Astrocyte of the hippocampus (primary cell): Measurements from ENCODE around the gene UBE3B.

Source experiments
- DNase-seq: peaks from one replicate; pipeline ENCODE4 v3.0.0; 2011; ENCODE audit warnings: low read depth, low spot score

The UBE3B gene

GRCh38 chr12:109494348-109494881, 17.0 kb downstream of the UBE3B start:
- peak; percentile 60 for DNase-seq

GRCh38 chr12:109495012-109495411, 17.6 kb downstream of the UBE3B start:
- DNase-seq, result no peak

- no peak for DNase-seq
Measured at GRCh38 chr12:109496306-109496705, 18.9 kb downstream of the UBE3B start.

GRCh38 chr12:109497675-109498074, 20.2 kb downstream of the UBE3B start:
- DNase-seq, result peak; percentile 46

GRCh38 chr12:109500406-109501185, 23.2 kb downstream of the UBE3B start:
- DNase-seq, result no peak

GRCh38 chr12:109501299-109501698, 23.9 kb downstream of the UBE3B start:
- DNase-seq, result no peak

- no peak for DNase-seq
Measured at GRCh38 chr12:109502332-109502731, 24.9 kb downstream of the UBE3B start.

GRCh38 chr12:109503611-109504010, 26.2 kb downstream of the UBE3B start:
- DNase-seq, result no peak

- DNase-seq, result peak; percentile 12
Measured at GRCh38 chr12:109504068-109504467, 26.6 kb downstream of the UBE3B start.

- no peak for DNase-seq
Measured at GRCh38 chr12:109510196-109510595, 32.8 kb downstream of the UBE3B start.

GRCh38 chr12:109512608-109513007, 35.2 kb downstream of the UBE3B start:
- DNase-seq, result peak; percentile 16

- DNase-seq, result peak; percentile 26
Measured at GRCh38 chr12:109513051-109513450, 35.6 kb downstream of the UBE3B start.

GRCh38 chr12:109513977-109514376, 36.5 kb downstream of the UBE3B start:
- DNase-seq, result no peak

GRCh38 chr12:109517619-109518018, 40.2 kb downstream of the UBE3B start:
- no peak for DNase-seq

- peak; percentile 80 for DNase-seq
Measured at GRCh38 chr12:109518820-109519665, 41.6 kb downstream of the UBE3B start.

- no peak for DNase-seq
Measured at GRCh38 chr12:109519787-109520186, 42.4 kb downstream of the UBE3B start.

- DNase-seq, result no peak
Measured at GRCh38 chr12:109521831-109522230, 44.4 kb downstream of the UBE3B start.

GRCh38 chr12:109523071-109523470, 45.6 kb downstream of the UBE3B start:
- DNase-seq, result no peak

GRCh38 chr12:109523504-109523903, 46.1 kb downstream of the UBE3B start:
- DNase-seq, result no peak

- DNase-seq, result no peak
Measured at GRCh38 chr12:109524466-109525278, 47.2 kb downstream of the UBE3B start.

GRCh38 chr12:109525279-109525585, 47.8 kb downstream of the UBE3B start:
- no peak for DNase-seq
